Activated T-cell treated with anti-CD3 and anti-CD28 coated beads, Interleukin-2, amount 50 U/mL, for 1 hour (primary cell): ENCODE results near the gene AFF3.

Source experiments
- DNase-seq: peaks from one replicate; pipeline ENCODE4 v3.0.0-alpha.2; 2020

The AFF3 gene

DNA sequence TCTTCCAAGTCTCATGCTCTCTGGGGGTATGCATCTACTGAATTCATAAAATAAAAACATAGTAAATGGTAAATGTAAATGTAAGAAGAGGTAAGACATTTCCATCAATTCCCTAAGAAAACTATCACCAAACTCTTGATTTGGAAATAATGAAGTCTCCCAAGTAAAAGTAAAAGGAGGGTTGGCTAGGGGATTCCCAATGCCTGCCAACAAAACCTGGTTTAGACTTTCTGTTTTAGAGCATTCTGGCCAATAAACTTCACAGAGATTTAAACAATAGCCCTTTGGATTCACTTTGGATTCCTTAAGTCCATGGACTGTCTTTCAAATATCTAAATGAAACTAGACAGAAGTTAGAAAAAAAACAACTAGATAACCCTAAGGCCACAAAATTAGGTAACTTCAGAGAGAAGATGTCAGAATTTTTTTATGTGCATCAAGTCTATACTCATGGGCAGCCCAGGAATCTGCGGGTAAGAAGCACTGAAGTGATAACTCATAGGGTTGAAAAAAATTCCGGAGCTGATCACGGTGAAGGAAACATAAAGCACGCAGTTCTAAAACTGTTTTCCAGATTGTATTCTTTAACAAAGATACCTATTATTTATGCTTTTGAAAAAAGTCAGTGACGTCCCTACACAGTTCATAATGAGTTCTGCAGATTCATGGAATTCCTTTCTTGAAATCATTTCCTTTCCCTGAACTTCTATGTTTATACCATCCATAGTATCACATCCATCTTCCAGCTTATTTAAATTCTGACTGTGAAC, 263.6 kb downstream of the AFF3 start:
- DNase-seq, result no peak

DNA sequence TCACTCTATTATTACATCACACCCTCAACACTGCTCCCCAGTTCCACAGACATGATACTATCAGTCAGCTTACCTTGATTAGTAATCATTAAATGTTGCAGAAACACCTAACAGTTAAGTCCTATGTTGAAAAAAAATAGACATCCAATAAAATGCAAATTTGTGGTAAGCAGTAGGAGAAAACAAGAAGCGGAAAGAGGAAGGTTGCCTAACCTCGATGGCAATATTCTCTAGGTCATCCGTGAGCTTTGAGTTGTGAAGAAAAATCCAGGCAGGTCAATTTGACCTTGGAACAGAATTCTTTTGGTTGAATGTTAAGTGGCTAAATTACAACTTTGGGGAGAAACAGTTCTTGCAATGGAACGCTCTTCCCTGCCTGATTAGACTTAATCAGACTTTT, 264.4 kb downstream of the AFF3 start:
- DNase-seq, result no peak

DNA sequence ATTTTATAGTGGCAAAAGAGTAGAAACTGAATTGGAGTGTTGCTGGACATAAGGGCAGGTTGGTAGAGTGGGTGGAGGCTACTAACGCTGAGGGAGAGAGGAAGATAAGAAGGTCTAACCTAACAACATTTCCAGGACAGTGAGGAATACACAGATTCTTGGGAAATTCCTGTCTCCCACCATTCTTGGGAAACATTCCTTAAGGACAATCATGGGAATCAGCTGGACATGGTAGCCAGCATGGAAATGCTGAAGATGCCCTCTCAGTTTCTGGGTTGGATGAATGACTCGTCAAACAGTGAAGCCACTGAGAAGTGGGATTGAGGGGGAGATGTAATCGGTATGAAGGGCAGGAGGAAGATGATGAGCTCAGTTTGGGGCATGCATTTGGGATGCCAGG, 265.4 kb downstream of the AFF3 start:
- no peak for DNase-seq

- no peak for DNase-seq
These were observed 266.7 kb downstream of the AFF3 start for GRCh38 chr2:99875627-99876201.

GRCh38 chr2:99868260-99868659, 274.1 kb downstream of the AFF3 start:
- DNase-seq, result no peak

GRCh38 chr2:99867770-99868169, 274.6 kb downstream of the AFF3 start:
- no peak for DNase-seq

- DNase-seq, result no peak
These were observed 276.3 kb downstream of the AFF3 start for GRCh38 chr2:99865818-99866676.

GRCh38 chr2:99864561-99865553, 277.5 kb downstream of the AFF3 start:
- DNase-seq, result no peak

- DNase-seq, result no peak
These were observed 278.5 kb downstream of the AFF3 start for GRCh38 chr2:99863903-99864270.

DNA sequence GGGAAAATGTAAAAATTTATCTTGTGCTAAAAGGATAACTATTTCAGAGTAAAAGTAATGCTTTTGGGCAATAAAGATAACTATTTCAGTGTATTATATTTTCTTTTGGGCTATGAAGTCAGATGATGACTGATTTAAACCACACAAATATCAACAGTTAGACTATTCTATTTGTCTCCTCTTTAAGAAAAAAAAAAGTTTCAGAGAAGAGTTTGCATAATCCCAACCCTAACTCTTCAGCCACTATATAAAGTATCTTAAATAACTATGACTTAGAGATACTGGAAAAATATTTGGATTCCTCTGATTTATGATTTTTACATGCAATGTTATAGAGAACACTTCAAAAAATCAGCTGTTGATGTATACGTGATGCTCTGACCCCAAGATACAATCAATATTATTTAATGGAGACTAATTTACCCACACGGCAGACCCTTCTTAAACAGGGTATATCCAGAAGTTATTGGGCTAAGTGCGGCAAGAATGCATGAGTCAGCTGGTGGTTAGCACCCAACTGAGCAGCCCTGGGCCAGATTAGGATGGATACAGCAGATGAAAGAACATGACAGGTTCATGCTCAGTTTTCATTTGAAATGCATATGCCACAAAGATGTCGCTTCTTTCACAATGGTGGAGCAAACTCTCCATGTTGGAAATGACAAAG, 279.0 kb downstream of the AFF3 start:
- DNase-seq, result no peak

GRCh38 chr2:99862566-99862965, 279.8 kb downstream of the AFF3 start:
- DNase-seq, result no peak

DNA sequence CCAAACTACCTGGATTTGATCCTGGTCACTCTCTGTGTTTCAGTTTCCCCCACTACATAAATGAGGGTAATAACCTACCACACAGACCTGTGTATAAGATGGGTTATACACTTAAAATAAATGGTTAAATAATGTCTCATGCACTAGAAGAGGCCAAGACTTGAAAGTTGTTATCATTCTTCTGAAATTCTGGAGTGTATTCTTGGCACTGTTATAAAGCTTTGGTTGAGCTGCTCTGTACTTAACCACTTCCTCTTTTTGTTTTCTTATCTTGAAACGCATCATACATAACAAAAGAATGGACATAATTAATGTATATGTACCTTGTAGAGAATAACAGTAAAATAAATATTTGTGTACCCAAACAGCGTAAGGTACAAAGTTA, 281.0 kb downstream of the AFF3 start:
- DNase-seq, result no peak

GRCh38 chr2:99860720-99861375, 281.5 kb downstream of the AFF3 start:
- no peak for DNase-seq

- DNase-seq, result no peak
These were observed 283.3 kb downstream of the AFF3 start for GRCh38 chr2:99858951-99859596.

GRCh38 chr2:99857867-99858444, 284.4 kb downstream of the AFF3 start:
- DNase-seq, result no peak

GRCh38 chr2:99857372-99857771, 285.0 kb downstream of the AFF3 start:
- DNase-seq, result no peak

DNA sequence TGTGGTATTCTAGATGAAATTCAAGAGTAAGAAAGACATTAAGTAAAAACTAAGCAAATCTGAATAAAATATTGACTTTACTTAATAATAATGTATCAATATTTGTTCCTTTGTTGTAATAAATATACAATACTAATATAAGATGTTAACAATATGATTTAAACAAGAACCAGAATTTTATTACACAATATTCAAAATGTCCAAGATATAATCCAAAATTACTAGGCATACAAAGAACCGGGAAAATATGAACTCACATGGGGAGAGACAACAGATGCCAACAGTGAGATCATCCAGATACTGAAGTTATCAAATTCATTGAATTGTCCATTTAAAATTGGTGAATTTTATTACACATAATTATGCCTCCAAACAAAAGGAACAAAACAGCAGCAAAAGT, 286.3 kb downstream of the AFF3 start:
- DNase-seq, result no peak

GRCh38 chr2:99854236-99854852, 288.0 kb downstream of the AFF3 start:
- no peak for DNase-seq

DNA sequence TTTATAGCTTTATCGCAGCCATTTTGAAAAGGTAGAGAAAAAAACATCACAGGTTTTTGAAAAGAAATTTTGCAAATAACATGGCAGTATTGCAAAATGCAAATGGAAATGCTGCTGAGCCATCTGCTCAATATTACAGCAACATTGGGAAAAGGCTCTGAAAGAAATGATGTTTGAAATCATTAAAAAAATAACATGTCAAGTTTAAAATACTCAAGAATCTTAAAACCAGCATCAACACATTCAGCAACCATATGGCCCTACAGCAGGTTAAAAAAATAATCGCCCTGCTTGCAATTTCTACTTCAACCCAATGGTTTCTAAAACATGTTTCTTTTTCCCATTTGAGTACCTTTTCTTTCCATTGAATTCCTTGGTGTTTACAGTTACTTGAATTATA, 289.4 kb downstream of the AFF3 start:
- DNase-seq, result no peak

DNA sequence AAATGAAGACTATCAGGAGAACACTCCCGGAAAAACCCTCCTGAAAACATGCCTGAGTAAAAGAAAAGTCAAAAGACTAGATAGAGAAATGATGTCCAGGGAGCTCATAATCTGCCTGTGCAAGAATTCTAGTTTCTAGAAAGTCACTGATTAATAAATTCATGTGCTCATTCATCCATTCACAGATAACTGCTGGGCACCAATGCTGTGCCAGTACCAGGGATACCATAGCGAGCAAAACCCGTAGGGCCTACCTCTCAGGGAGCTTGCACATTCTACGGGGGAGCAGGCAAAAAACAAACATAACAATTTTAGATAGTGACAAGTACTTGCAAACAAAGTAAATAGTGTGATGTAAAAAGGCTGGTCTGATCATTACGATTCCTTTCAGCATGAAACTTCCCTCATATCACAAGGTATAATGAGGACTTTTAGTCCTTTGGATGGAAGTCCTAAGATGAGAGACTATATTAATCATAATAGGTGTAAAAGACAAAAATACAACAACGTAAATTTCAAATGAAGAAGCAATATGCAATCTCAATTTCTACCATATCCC, 289.9 kb downstream of the AFF3 start:
- no peak for DNase-seq
